Raji (cell line): ENCODE results near the gene SUGCT.

Experiments used
- POLR2A ChIP-seq: IDR thresholded peaks from 2 replicates; pipeline ENCODE4 v1.6.1; 2011; ENCODE audit warnings: low read depth, low read length, control low read depth; ENCODE audit not compliant: insufficient read depth

Gene SUGCT

GRCh38 chr7:40760293-40760964, 625.6 kb downstream of the SUGCT start:
- TF ChIP-seq POLR2A: no peak

DNA sequence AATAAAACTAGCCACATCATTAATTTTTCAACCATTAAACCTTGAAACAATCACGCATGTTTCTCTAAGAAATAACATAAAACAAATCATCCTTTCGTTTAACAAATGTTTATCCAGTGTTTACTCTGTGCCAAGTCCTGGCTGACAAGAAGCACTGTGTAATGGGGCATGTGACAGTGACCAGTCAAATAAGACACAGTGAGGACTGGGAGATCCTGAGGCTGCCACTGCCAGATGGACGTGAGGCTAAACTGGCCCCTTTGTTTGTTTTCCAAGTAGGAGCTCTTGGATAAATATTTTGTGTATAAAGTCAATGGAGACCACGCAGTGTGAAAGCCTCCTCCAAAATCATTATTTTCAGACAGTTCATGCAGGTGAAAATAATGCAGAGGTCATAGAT, 626.2 kb downstream of the SUGCT start:
- TF ChIP-seq POLR2A: no peak

DNA sequence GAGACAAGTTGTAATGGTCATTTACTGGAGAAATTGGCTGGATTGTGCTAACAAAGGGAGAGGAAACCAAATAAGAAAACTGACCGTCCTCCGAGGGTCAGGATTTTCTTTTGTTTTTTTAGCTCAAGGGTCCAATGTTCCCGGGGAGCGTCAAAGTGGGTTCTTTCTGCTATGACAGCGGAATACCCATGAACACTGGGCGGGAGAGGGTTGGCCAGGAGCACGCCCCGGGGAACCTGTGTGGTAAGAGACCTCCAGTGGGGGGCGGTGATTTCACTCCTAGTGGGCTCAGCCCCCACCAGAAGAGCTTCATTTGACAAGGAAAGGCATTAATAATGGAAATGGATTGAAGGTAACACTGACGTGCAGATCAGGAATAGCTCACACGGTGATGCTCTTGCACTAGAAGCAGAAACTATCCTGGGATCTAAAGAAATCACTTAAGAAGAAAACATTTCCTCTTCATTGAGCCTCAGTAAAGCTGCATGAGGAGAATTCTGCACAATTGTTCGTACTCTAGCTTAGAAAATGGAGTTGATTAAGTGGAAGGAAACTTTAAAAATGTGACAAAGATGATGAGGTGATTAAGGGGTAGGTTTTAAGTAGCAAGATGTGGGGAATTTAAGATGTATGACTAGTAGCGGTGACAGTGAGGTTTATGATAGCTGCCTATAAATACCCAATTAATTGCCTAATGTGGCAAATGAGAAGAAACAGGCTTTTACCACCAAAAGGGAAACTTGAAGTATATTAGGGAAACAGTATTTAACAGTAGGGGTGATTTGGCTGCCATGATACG, 627.2 kb downstream of the SUGCT start:
- TF ChIP-seq POLR2A: no peak

DNA sequence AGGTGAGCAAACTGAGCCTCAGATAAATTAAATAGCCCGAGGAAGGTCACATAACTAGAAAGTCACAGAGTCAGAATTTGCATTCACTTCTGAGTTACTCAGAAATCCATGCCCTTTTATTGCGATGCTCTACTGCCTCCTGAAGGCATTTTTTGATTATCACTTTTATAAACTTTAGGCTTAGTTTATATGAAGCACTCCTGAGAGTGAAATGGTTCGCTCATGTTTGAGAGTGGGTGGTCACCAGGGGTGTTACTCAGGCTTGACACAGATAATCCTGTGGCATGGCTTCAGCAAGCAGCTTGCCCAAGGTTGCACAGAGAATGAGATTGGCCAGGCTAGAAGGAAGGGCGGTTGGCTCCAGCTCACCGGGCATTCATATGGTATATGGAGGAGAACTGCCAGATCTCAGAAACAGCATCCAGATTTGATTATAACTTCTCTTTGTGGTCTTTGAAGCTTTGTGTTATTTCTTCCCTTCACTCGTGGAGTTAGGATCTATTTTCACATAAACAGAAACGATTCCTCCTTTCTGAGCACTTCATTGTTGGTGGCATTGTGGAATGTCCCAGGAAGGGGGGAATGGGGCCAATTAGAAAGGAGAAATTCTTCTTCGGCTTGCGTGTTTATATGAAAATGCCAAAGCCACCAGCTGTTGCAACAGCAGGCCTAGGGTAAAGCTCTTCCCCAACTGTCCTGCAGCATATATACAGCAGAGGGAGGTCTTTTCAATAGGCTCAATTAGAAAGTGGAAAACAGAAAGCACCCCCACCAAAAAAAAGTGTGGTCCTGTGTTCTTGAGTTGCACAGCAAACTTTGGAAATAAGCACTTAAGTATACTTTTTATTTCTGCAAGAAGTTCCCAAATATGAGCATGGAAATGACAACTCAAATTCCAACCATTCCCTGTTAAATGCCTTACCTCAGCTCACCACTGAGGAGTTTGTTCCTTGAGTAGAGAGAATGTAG, 628.8 kb downstream of the SUGCT start:
- TF ChIP-seq POLR2A: no peak

DNA sequence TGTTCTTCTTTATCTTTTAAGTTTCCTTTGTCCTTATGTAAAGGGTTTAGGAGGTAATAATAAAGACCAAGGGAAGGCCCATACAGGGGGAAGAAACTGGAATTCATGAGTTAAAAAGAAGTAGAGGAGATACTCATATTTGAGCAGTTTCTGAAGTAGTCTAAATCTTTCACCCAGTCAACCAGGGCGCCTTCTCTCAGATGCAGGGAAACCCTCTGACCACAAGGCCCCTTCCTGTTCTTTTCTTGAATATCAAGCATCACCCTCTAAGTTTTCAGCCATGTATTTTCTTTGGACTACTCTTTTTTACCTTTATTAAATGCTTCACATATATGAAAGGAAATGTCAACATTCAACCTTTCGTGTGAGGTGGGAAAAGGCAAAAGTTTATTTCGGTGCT, 630.8 kb downstream of the SUGCT start:
- no peak for TF ChIP-seq POLR2A

DNA sequence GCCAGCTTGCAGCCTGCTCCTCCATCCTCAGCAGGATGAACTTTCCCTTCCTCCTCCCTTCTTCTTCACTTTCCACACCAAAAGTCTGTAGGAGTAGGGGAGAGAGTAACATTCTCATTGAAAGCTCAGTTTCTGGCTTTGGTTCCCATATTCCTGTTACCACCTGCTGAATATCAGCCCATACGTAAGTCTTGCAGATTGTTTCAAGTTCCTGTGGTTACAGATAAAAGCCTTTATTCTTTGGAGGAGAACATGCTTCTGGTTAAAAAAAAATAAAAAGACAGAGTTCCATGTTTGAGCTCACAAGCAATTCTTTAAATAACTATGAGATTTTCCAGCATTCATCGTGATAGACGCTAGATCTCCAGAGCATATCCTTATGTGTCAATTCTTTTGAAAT, 637.3 kb downstream of the SUGCT start:
- TF ChIP-seq POLR2A: no peak

DNA sequence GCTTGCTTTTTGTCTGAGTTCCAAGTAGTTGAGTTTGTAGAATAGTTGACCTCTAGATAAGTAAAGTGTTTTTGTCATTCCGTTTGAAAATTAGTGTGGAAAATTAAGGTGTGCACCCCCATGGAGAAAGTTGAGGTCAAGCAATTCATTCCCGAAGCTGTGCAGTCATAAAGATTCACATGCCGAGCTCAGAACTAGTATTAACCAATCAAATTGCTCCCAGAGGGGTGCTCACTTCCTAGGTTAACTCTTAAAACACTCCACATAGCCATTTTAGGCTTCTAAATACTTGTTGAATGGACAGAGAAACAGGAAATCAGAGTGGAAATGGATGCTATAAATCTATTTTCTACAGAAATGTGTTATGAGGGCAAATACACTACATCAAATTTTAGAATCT, 638.9 kb downstream of the SUGCT start:
- TF ChIP-seq POLR2A: no peak

DNA sequence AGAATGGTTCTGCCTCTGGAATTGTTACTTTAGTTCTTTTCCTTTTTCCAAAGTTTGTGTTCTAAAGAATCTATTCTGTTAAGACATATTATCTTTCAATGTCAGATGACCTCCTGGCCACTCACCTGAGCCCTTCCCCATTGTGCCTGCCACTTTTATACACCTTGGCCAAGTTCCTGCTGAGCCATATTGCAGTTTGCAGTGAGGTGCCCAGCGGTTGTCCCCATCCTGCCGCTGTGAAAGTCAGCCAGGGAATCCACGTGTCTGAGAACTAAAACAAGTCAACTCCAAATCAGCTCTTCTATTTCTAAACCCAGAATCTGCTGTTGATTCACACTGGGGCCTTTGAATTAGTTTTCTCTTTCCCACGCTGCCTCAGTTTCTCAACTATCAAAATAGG, 641.1 kb downstream of the SUGCT start:
- TF ChIP-seq POLR2A: no peak

GRCh38 chr7:40777730-40778312, 643.0 kb downstream of the SUGCT start:
- TF ChIP-seq POLR2A: no peak

- TF ChIP-seq POLR2A: no peak
These were observed 645.7 kb downstream of the SUGCT start for GRCh38 chr7:40780460-40780859.

DNA sequence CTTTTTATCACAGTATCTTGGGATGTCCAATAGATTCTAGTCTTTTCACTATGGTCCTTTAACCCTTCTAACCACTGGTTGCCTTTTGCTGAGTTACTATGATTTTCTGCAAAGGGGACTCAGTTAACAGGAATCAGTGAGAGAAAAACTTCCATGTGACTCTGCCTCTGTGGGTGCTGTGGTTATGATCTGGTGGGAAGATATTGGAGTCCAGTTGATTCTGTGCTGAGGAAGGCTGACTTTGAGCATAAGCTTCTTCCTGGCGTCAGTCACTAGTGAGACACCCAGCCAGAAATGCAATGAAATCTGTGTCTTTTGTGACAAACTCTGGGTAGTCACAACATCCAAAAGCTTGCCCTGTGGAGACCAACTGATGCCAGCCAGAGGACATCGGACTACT, 648.0 kb downstream of the SUGCT start:
- no peak for TF ChIP-seq POLR2A

- no peak for TF ChIP-seq POLR2A
These were observed 649.4 kb downstream of the SUGCT start for GRCh38 chr7:40784176-40784575.

- no peak for TF ChIP-seq POLR2A
These were observed 652.1 kb downstream of the SUGCT start for GRCh38 chr7:40786909-40787308.

DNA sequence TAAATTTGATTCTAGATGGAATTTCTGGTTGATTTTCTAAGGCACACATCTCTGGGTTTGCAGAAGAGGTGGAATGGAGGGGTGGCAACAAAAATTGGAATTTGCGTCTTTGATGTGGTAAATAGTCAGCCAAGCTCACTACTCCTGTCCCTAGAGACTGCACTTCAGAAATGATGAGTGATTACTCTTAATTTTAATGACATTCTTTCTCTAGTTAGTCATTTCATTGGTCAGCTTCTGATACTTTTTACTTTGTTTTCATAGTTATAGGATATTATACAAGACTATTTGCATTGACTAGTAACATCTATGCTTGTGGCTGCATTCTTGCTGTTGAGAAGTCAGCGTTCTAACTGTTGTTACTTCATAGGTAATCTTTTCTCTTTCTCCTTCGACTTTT, 658.3 kb downstream of the SUGCT start:
- no peak for TF ChIP-seq POLR2A

DNA sequence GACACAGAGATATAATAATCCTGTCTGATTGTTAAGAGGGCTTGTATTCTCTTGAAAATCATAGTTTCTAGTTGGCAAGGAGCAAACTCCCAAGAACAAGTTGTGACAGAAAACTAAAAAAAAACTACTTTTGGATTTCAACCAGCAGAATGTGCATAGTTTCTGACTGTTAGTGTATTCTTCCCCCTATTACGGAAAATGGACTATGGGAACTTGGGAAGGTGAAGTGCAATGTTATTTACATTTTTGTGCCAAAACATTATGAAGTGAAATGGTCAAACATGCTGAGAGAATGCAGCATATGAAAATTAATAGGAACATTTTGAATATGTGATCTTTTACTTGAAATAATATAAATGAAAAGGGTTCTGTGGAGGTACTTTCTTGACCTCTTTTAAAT, 660.8 kb downstream of the SUGCT start:
- no peak for TF ChIP-seq POLR2A
